HG02642 (cell line): ENCODE results near the gene OTOP3.

ENCODE experiments used
- ATAC-seq: cut with Tn5 transposase; IDR thresholded peaks from one replicate; pipeline ENCODE4 v1.9.1; 2021; ENCODE audit warnings: mild to moderate bottlenecking; ENCODE audit not compliant: unreplicated experiment, poor library complexity

The OTOP3 gene

DNA sequence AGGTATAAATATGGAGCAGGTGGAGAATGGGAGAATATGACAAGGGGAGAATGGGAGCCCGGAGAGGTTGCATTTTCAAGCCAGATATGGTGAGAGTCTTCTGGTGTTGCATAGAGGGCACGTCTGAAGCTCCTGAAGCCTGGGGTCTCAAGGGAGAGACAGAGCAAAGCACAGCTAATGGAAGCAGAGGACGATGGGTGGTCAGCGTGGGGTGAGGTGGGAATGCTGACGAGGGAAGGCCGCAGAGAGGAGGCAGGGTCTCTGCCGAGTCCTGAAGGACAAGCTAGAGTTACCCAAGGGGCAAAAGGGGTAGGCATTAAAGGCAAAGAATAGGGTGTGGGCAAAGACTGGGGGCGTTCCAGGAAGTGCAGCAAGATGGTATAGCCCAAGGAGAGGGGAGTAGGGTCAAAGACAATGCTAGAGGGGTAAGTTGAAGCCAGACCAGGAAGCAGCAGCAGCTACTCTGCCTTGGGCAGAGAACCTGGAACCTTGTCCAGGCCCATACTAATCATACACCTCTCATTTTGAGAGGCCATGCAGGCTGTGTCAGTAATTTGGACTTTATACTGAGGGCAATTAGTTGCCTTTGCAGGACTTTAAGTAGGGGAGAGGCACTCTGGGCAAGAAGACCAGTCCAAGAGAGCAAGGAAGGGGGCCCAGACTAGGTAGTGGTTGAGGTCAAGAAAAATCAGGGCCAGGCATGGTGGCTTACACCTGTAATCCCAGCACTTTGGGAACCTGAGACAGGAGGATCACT lies 2.7 kb downstream of the OTOP3 start:
- no peak for ATAC-seq

DNA sequence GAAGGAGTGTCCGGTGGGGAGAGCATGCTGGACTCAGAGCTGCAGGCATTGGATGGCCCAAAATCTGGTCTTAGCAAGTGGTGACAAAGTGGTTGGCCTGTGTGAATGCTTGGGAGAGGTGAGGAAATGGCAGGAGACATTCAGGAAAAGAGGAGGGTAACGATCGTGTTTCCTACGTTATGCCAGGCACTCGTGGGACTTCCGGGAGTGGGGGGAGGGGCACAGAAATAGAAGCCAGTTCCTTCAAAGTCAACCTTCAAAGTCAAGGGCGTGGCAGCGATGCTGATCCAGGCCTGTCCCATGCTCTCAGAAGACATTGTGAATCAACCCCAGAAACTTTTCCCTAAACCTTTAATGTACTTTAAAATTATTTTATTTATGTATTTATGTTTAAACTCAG lies 3.8 kb downstream of the OTOP3 start:
- ATAC-seq: no peak

DNA sequence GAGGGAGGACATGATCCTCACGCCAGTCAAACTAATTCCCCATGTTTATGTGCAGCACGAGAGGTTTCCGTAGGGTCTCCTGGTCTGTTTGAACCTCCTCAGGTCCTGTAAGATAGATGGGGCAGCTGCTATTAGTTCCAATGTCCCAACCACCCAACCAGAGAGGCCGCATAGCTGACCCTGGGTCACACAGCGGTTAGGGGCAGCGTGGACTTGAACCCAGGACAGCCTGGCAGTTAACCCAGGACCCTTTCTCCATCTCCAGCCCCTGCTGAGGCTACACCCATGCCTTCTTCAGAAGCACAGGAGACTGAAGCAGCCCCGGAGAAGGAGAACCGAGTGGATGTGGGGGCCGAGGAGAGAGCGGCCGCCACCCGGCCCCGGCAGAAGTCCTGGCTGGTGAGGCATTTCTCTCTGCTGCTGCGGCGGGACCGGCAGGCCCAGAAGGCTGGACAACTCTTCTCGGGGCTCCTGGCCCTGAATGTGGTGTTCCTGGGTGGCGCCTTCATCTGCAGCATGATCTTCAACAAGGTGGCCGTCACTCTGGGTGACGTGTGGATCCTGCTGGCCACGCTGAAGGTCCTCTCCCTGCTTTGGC lies 5.5 kb downstream of the OTOP3 start:
- no peak for ATAC-seq

DNA sequence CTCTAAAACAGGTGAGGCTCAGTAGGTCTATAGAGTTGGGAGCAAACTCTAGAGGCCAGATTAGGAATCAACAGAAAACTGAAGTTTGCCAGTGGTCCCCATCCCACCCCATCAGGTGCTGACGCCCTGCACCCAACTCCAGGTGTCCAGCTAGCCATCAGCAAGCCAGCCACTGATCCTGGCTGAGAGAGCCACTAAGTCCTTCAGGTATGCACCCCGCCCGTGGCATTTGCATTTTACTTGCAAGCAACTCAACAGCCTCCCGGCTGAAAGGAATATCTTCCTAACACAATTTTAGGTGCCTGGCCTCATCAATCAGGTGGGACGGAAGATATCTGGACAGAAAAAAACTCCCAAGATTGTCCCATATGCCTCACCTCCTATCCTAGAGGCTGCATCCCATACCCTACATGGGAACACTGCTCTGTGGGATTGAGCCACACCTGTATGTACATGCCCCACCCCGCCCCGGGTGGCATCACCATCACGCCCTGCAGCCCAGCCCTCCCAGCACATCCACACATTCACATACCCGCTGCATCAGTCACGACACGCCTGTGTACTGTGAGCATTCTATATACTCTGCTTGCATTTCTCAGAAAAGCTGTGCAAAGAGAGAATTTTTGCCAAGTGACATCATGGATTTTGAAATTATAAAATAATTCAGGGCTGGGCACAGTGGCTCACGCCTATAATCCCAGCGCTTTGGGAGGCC lies 8.3 kb downstream of the OTOP3 start:
- ATAC-seq: no peak

DNA sequence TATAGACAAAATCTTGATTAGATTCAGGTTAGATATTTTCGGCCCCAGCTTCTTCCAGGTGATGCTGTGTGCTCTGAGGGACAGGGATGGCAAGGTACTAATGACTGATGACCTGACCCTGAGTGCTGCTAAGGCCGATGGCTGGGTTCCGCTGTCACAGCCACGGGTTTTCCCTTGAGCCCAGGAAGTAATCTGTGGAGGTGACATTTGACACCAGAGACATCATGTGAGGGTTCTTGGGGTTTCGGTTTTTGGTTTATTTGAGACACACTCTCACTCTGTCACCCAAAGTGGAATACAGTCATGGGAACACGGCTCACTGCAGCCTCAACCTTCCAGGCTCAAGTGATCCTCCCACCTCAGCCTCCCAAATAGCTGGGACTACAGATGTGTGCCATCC lies 9.8 kb downstream of the OTOP3 start:
- no peak for ATAC-seq

DNA sequence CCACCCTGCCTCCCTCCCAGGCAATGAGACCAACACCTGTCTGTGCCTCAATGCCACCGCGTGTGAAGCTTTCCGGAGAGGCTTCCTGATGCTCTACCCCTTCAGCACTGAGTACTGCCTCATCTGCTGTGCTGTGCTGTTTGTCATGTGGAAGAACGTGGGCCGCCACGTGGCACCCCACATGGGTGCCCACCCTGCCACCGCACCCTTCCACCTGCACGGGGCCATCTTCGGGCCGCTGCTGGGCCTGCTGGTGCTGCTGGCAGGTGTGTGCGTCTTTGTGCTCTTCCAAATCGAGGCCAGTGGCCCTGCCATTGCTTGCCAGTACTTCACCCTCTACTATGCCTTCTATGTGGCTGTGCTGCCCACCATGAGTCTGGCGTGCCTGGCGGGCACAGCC lies 10.9 kb downstream of the OTOP3 start:
- no peak for ATAC-seq

DNA sequence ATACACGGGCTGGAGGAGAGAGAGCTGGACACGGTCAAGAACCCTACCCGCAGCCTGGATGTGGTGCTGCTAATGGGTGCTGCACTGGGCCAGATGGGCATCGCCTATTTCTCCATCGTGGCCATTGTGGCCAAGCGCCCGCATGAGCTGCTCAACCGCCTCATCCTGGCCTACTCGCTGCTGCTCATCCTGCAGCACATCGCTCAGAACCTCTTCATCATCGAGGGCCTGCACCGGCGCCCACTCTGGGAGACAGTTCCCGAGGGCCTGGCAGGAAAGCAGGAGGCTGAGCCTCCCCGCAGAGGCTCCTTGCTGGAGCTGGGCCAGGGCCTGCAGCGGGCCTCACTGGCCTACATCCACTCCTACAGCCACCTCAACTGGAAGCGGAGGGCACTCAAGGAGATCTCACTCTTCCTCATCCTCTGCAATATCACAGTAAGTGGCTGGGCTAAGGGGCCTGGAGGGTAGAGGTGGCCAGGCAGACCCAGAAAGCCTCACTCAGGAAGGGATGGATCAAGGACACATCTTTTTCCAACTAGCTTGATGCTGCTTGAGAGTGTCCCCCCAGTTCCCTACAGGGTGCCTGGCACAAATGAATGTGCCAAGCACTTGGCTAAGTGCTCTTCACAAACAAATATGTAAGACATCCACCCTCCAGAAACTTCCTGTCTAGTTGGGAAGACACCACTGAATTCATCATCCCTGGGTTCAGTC lies 11.5 kb downstream of the OTOP3 start:
- no peak for ATAC-seq

DNA sequence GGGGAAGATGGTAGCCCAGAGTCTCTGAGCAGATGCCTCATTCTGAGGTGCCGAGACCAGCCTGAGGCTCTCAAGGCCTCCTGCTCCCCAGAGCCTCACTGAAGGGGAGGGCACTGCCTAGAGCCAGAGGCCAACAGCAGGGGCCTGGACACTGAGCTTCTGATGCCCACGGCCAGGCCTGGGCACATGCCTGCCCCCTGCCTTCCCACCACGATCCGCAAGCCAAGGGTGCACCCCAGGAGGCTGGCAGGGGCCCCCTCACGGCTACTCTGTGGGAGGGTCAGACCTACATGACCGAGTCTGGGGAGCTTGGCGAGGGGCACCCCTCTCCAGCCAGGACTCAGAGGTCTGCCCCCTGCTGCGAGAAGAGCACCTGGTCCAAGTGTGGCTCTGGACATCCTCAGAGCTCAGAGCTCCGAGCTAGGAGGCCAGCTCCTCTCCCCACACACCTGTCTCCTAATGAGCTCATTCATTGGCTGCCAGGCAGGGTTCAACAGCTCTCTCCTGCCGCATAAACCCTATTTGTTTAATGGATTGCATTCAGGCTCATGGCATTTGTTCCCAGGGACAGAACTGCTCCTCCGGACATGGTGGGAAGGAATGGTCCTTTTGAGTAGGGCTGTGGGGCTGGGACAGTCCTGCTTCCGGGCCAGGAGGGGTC lies 13.9 kb downstream of the OTOP3 start:
- ATAC-seq: no peak

DNA sequence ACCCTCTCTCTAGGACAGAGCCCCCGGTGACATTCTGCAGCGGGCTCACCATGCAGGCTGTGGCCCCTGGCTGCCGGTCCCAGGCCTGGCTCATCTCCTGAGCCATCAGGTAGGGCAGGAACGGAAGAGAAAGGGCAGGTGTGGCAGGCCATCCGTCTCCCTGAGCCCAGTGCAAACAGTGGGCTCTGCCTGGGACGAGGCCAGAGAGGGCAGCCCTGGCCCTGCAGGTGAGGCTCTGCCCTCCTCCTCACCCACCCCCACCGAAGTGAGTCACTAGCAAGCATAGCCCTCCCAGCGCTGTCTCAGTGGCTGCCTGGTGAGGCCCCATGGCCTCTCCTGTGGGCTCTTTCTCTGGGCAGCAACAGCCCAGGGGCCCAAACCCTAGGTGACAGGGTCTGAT lies 14.5 kb downstream of the OTOP3 start:
- no peak for ATAC-seq

DNA sequence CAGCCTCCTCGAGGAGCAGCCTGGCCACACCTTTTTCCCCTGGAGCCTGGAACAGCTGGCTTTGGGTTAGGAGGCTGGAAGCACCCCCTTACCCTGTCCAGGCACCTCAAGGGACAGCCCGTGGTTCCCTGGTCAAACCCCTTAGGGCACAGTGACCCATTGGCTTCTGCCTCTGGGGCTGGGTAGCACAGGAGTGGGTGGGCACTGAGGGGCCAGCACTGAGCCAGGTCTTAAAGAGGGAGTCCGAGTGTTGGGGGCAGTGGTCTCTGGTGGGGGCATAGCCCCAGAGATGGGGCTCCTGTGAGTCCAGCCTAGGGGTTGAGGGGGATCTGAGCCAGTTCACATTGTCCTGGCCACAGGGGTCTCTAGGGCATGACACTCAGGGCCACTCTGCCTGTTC lies 15.4 kb downstream of the OTOP3 start:
- ATAC-seq: no peak

DNA sequence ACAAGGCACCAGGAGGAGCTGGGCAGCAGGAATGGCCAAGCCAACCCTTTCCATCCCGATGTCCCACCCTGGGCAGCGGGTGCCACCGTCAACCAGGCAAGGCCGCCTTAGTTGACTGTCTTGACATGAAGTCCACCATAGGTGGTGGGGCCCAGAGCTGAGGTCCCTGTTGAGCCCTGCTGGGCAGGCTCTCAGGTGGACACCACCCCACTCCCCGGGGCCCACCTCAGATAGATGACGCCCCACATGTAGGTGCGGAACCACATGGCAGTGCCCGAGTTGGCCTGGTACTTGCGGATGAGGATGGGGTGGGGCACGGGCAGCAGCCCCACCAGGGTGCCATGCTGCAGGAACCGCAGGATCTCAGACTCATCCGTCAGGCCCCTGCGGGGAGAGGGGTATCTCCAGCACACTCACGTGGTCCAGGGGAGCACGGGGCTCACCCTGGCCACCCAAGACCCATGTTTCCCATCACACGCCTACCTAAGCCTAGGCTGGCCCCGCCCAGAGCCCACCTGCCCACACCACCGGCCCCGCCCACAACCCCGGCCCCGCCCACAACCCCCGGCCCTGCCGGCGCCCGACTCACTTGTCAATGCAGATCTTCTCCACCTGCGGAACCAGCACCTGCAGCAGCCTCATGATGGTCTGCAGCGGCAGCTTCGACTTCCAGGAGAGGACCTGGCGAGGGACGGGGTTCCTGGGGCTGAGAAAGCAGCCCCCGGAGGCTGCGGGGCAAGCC lies 16.2 kb downstream of the OTOP3 start:
- ATAC-seq: no peak

DNA sequence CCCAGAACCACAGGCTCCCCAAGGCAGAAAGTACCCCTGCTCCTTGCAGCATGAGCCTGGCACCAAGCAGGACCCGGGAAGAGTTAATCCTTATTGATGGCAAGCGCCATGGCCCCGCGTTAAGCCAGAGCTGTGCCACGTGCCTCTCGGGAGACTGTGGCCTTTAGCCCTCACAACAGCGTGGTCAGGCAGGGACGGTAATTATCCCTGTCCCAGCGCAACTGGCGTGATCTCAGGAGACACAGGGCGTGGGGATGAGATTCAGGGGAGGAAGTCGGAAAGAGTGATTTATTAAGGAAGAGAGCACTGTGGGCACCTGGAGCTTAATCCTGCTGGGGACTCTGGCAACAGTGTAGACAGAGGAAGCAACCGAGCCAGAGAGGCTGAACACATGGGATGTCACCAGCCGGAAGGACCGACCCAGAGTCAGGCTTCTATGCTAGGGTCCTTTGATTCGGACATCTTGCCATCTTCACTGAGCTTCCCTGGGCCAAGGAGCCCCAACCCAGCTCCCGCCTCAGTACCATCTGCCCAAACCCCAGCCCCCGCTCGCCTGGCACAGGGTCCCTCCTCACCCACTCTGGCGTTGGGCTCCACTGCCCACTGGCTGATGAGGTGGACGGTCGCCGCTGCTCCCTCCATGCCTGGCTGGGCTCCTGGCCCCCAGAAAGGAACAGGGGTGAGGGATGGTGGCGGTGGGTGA lies 16.9 kb downstream of the OTOP3 start:
- no peak for ATAC-seq

DNA sequence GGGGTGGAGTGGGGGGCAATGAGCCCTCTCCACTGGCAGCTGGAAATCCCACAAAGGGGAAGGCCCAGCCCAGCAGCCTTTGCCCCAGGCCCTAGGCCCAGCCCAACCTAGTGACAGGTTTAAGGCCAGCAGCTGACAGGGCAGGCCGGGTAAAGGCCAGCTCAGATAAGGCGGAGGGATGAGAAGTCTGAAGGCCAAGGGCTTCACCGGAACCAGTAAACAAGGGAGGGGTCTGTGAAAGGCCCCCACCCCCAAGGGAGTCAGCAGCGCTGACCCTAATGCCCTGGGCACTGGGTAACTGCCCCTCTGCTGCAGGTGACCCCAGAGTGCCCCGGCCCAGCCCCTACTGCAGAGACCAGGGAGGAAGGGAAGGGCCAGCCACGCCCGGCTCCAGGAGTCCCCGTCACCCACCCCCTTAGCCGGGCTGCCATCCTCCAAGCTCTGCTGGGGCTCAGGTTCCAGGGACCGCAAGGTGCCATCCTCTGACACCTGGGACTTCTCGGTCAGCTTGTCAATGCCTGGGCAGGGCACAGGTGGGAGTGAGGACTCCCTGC lies 17.5 kb downstream of the OTOP3 start:
- no peak for ATAC-seq

DNA sequence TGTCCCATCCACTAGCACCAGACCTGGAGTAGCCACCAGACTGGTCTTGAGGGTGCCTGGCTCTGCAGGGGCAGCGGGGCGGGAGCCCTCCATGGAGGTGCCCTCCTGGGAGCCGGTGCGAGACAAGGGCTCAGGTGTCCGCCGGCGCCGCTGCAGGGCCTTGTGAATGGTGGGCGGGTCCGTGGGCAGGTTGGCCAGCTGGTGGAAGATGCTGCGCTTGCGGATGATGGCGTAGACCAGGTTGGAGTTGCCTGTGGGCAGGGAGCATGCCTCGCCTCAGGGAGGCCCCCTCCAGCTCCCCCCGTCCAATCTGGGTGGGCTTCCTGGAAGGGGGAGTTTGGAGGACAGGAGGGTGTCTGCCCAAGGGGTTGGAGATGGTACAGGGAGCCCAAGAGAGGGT lies 18.4 kb downstream of the OTOP3 start:
- ATAC-seq: no peak

DNA sequence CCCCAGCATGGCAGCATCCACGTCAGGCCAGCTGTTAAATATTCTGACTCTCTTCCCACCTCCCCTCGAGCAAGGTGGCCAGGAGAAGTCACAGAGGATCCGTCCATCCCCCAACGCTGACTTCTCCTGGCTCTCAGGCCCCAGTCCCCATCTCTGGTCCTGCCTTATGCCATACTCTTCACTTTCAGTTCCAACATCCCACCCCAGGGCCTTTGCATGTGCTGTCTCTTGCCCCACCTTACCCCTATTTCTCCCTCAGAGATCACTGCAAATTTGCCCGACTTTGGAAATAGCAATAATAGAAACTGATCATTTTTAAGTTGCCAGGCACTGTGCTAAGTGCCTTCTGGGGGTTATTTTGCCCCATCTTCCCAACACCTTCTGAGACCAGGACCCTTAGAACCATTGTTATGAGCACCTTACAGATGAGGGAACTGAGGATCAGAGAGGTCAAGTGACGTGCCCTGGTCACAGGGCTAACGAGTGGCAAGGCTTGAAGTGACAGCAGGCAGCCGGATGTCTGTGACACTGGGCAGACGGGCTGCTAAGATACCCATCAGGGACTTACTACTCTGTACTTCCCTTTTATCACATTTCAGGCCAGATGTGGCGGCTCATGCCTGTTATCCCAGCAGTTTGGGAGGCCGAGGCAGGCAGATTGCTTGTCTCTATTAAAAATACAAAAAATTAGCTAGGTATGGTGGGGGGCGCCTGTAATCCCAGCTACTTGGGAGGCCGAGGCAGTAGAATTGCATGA lies 19.1 kb downstream of the OTOP3 start:
- ATAC-seq: no peak

DNA sequence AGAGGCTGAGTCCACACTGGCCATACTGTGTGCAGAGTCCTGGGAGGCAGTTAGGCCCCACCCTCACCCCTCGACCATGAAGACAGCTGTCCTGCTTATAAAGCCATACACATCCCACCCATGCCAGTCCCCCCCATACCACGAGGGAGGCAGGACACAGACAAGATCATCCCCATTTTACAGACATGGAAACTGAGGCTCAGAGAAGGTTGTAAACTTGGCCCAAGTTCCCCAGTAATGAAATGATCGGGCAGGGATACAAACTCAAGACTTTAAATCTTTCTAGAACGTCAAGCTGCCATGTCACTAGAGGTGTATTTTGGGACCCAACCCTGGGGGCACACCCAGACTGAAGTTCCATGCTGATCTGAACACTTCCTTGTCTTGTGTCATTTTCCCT lies 20.4 kb downstream of the OTOP3 start:
- ATAC-seq: no peak

DNA sequence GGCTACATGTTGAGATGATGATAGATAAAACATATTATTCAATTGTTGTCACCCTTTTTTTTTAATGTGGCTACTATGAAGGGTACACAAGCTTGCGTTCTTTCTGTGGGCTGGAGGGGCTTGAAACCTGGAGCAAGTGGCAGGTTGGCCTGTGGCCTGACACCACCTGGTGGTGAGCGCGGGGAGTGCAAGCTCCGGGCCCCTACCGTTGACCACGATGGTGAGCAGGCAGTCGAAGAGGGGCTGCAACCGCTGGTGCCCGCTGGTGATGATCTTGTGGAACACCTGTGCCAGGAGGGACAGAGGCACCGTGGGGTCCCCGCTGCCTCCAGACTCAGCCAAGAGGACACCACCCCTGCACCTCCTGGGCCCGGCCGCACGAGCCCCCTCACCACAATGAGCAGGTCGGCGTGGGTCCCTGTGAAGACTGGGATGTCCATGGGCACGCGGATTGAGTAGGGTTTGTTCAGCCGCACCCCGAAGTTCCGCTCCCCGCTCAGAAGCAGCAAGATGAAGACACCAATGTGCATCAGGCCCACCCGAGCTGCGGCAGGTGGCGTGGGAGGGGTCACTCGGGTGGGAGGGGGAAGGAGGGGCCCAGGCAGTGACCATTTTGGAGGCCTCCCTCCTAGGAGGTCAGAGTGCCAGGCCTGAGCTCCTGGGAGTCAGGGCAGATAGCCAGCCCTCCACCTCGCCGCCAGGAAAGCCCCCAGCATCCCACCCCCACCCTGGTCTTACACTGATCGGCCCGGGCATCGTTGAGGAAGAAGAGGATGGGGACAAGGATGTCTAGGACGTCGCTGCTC lies 22.4 kb downstream of the OTOP3 start:
- no peak for ATAC-seq
